RKO (cell line): ENCODE results near the gene SLC5A6.

Experiments used
- DNase-seq: peaks from one replicate; pipeline ENCODE4 v3.0.0-alpha.2; 2016; ENCODE audit warnings: low spot score

Gene SLC5A6

DNA sequence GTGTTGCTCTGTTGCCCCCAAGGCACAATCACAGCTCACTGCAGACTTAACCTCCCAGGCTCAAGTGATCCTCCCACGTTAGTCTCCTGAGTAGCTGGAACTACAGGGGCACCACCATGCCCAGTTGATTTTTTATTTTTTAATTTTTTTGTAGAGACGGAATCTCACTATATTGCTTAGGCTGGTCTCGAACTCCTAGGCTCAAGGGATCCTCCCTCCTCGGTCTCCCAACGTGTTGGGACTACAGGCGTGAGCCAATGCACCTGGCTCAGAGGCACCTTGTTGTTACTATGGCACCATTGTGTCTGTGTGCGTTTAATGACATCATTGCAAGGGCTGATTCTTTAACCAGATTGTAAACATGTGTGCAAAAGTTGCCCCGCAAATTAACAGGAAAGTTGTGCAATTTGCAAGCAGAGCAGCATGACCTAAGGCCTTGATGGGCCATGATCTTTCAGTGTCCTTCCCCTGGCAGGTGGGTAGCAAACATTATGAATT is 40.7 kb downstream of the SLC5A6 start:
- DNase-seq: no peak

DNA sequence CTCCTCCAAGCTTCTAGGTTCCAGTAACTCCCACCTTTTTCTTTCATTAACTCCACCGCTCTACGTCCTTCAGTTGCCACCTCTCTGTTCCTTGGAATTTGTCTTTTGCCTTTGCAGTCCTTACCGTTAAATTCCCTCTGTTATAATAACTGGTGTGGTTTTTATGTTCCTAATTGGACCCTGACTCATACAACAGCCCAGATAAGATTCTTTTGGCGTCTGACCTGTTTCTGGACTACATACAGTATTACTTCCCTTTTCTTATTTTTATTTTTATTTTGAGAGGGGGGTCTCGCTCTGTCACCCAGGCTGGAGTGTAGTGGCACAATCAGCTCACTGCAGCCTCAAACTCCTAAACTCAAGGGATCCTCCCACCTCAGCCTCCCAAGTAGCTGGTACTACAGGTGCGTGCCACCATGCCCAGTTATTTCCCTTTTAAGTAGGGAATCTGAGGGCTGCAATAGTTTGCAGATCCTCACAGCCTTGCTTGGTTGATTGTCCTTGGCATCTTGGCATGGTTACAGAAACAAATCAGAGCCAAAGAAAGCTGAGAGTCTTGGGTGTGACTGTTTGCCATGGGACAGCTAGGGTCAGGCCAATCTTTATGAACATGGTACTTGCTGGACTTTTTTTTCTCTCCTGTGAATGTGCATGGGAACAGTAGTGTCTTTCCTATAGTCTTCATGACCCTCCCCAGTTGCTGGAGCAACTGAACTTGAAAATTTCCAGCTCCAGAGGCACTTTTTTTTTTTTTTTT is 41.3 kb downstream of the SLC5A6 start:
- DNase-seq: no peak

DNA sequence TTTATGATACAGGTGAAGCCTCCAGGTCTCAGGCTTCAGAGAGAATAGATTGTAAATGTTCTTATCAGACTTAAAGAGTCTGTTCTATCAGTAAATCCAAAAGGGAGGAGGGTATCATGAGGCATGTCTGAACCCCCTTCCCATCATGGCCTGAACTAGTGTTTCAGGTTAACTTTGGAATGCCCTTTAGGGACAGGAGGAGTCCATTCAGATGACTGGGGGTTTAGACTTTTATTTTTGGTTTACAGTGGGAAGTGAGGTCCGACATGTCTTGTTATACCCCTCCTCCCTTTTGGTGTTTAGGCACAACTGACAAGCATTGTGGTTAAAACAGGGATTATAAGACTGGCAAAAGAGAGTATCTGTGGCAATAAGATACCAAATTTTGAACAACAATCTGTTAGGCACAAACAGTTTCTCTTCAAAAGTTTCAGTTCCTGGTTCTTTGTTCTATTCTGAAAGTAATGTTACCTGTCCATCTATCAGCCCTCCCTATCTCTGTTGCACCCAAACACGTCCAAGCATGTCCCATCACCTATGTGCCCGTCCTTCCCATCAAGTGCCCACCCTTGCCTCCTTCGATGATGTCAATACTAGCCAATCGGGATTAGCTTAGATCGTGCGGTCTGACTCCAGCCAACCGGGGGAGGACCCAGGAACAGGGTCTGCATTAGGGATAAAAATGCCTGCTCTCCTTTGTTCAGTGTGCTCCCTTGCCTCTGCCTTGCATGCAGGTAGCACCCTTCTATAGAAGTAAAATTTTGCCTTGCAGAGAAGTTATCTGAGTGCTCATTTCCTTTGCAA is 46.9 kb downstream of the SLC5A6 start:
- no peak for DNase-seq

DNA sequence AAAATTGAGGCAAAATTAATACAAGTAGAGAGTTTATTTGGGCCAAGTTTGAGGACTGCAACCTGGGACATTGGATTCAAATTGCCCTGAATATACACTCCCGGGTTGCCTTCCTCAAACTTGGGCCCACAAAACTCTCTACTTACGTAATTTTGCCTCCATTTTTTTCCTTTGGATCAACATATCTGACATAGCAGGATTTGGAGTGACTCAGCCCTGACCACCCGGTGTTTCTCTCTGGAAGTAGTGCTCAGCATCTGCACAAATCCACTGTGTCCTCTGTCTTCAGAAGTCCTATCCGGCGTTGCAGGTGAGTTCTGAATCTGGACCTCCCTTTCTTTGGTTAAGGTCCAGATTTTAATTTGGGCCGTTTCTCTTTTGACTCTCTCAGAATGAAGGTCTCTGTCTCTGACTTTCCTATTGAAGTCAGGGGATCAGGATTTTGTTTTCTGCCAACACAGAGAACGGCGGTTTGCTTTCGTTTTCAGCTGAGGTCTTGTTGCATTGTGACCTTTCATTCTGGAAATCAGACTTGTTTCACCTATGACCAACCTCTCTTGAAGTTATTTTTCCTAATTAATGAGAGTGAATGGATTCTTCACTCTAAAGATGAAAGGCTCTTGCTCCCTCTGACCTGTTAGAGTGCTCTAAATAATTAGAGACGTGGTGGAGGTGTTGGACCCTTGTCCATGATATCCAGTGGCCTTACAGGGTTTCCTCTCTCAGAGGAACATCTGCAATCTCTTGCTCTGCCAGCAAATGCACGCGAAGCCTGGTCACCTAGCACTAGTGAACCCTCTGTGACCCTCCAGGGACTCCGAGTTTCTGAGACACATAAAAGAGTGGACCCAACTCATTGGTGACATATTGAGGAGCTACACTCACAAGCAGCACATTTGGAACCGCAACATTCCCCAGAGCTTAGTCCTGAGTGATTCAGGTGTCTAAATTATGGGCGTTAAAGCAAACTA is 49.6 kb downstream of the SLC5A6 start:
- no peak for DNase-seq

DNA sequence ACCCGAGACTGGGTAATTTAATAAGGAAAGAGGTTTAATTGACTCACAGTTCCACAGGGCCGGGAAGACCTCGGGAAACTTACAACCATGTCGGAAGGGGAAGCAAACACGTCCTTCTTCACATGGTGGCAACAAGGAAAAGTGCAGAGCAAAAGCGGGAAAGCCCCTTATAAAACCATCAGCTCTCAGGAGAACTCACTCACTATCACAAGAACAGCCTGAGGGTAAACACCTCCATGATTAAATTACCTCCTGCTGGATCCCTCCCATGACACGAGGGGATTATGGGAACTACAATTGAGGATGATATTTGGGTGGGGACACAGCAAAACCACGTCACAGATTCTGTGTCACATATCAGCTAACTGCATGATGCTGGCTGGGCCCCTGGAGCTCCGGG is 51.9 kb downstream of the SLC5A6 start:
- DNase-seq: no peak

DNA sequence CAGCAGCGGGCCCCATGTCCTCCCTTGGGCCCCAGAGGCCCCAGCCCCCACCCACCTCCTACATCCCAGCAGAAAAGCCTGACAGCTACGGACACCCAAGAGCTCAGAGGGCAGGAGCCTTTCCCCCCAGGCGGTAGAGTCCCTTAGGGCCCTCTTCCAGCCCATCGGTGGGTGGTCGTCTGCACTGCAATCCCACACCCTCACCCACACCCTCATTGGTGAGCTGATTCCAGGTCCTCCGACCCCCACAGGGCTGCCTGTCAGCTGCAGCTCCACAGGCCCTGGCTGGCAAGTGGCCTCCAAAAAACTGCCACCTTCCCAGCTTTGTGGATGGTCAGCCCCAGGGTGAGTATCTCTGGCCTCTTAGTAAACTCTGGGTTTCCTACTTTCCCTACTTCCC is 52.8 kb downstream of the SLC5A6 start:
- DNase-seq: no peak

DNA sequence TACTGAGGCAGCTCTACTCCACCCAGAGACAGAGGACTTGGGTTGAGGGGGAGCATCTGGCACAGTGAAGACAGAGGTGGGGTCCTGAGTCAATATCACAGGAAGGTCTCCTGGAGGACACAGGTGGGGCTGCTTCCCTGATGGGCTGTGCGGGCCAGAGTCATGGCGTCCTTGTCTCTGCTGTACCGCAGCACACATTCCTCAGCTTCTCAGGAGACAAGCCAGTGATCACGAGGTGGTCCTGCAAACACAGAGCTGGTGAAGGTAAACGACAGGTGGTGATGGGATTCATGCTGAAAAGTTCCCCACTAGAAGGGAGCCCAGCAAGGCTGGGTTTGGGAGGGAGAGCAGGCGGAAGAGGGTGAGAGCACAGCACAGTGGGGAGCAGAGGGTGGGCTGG is 53.6 kb downstream of the SLC5A6 start:
- no peak for DNase-seq

DNA sequence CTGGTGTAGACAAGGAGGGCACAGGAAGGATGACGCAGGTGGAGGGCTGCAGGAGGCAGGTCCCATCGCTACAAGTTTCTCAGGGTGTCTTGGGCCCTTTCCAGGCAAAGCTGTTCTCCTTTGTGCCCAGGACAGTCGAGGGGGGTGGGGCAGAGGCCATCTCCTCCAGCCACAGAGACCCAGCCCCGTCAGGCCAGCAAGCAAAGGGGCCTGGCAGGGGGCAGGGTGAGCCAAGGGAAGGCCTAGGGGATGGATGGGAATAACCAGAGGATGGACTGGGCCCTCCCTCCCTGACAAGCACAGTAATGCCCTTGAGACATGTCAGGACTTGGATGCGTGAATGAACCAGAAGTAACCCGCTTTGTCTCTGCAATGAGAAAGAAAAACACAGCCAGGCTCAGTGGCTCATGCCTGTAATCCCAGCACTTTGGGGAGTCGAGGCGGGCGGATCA is 57.0 kb downstream of the SLC5A6 start:
- DNase-seq: no peak

DNA sequence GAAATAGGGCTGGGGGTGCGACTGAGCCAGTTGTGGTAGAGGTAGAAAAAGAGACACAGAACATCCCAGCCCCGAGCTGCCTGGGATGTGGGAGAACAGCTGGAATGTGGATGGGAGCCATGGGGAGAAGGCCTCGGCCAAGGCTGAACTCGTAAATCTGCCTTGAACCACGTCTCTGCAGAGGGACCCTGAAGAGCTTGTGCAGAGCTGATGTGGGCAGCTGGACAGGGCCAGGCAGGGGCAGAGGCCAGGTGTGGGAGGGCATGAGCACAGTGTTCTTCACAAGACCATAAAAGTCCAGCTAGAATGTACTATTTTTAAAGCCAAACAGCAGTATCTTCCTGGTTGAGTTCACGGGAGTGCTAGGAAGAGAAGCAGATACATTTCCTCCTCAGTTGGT is 57.6 kb downstream of the SLC5A6 start:
- DNase-seq: no peak

DNA sequence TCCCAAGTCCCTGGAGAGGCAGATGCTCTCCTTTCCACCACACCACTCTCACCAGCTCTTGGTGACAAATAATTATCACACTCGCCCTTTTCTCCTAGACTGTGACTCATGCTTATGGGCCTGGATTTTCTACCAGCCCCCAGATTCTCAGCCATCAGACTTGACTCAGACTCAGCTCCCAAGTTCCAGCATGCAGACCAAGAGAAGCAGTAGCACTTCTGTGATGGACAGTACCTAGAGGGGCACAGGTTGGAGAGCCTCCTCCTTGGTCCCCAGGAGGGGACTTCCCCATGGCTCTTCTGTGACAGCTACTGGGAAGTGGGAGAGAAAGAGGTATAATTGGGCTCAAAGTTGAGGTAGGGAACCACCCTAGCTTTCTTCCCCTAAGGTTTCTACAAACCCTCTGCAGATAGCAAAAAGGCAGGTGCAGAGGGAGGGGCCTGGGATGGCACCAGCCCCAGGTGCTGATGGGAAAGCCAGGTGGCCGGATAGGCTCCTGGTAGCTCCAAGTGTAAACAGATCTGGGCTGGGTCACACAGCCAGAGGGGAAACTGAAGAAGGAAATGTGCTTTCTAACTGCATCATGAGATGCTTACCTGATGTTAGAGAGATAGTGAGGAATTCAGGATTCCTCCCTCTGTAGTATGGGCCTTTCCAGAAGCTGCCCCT is 59.1 kb downstream of the SLC5A6 start:
- DNase-seq: peak; percentile 53

DNA sequence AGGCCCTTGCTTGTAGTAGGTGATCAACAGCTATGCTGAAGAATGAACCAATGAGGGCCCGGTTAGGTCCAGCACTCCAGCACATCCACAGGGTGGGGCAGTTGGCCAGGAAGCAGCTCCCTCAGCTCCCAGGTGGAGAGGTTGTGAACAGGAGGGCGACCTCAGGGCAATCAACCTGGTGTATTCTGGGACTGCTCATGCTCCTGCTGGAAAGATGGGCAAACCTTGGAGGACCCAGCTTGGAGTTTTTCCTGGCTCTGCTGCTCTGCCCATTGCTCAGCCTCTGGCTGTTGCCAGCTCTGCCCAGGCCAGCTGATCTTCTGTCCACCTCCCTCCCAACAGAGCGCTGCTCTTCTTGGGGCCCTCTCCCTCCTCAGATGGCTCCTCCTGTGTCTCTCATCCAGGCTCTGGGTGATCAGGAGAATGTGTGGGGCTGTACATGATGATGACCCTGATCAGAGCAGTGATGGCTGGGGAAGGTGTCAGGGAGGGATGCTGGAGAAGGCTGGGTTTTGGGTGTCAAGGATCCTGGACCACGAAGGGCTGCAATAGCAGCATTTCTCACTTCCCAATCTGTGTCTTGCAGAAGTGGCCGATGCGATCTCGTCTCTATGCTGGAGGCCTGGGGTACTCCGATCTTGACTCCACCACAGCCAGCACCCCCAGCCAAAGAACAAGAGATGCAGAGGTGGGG is 59.8 kb downstream of the SLC5A6 start:
- DNase-seq: no peak

DNA sequence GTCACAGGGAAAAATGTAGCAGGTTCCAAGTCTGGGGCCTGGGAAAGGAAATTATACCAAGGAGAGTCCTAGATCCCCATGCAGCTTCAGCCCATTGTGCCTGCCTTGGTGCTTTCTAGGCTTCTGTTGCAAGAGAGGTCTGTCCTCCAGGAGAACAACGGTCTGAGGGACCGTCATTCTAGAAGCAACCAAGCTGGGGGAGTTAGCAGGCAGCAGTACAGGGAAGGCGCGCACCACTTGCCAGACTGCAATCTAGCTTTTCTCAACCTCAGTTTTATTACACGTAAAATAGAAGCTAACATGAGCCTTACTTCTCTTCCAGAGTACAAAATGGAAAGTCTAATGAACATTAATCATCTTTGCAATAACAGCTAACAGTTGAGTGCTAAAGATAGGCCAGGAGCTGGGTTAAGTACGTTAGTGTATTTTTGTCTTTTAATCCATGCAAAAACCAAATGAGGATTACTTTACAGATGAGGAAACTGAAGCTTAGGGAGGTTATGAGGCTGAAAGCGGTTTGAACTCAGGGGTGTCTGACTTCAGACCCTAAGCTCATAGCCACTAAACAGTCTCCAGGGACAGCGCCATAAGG is 61.3 kb downstream of the SLC5A6 start:
- no peak for DNase-seq
